Adrenal gland (tissue), 12 donors: ENCODE results near the gene TNNI3. TPM values are rescaled to one million over a fixed set of nuclear protein-coding genes. Genes with fewer than 3 reads are reported as not detected.

Experiments used
- DNase-seq, 7 donors: peaks; one replicate each; pipeline ENCODE4 v3.0.0-alpha.2; 2019 to 2020
- H3K27ac ChIP-seq, 5 donors: fragments of 200-600 bp; sonication (generic) in 4 of 5; 1 replicate in 3 of 5; 2 replicates in 2 of 5; pipeline versions ENCODE4 v1.5.1 to v1.8.0; 2016 to 2020; ENCODE audit warnings: mild to moderate bottlenecking in 1 of 5
- H3K27me3 ChIP-seq: fragments of 200-600 bp; 2 replicates; pipeline ENCODE4 v1.8.0; 2021
- H3K36me3 ChIP-seq, 2 donors: fragments of 200-600 bp; replicated peaks in 1 of 2; 1 replicate in 1 of 2; 2 replicates in 1 of 2; pipeline versions ENCODE4 v1.5.1 to v1.8.0; 2018 to 2022
- H3K4me1 ChIP-seq, 2 donors: fragments of 200-600 bp; replicated peaks in 1 of 2; 1 replicate in 1 of 2; 2 replicates in 1 of 2; pipeline versions ENCODE4 v1.5.1 to v1.8.0; 2018 to 2021
- H3K4me3 ChIP-seq, 4 donors: fragments of 200-600 bp; sonication (generic) in 3 of 4; one replicate each; pipeline ENCODE4 v1.5.1; 2016 to 2018
- H3K9me3 ChIP-seq, 3 donors: fragments of 200-600 bp; sonication (generic) in 1 of 3; replicated peaks in 1 of 3; 1 replicate in 2 of 3; 2 replicates in 1 of 3; pipeline versions ENCODE4 v1.5.1 to v1.8.0; 2016 to 2021
- POLR2A ChIP-seq, 2 donors: fragments of 450-650 bp; IDR thresholded peaks; one replicate each; pipeline ENCODE4 v1.6.1; 2017; ENCODE audit warnings: antibody characterized with exemption in 2 of 2, mild to moderate bottlenecking in 2 of 2, moderate library complexity in 1 of 2
- WGBS, 4 donors: extraction: QIAGEN DNeasy Blood & Tissue Kit in 2 of 4; methylation state at CpG; one replicate each; pipeline versions ENCODE4 v1.1.5 to v1.1.7; 2013 to 2017; 5-methylcytosine and 5-hydroxymethylcytosine counted together
- intact Hi-C, 2 donors: fragments of 100-400 bp; cut with DNase I; formaldehyde crosslinking; loops; one replicate each; pipeline versions ENCODE4 v1.14.1 to v1.15.0; 2022 to 2023
- polyA plus RNA-seq, 3 donors: library from polyadenylated mRNA; stranded (reverse); fragments of 200-250 nt in 2 of 3; fragments of 350-450 nt in 1 of 3; fragmentation: Illumina TruSeq in 1 of 3; extraction: RNeasy Lipid Tissue Mini Kit (QIAGEN cat#74804) in 1 of 3; gene quantifications; one replicate each; pipeline ENCODE4 v1.2.3, GENCODE V29; 2013 to 2014
- total RNA-seq, 9 donors: library from RNA; depleted of rRNA in 4 of 9; stranded (reverse); fragments of >200 nt in 4 of 9; fragments of 120-200 nt in 1 of 9; fragmentation: NEBNext Ultra II Directional in 1 of 9; extraction: Animal tissue kit (Norgen Biotek cat#: 25700) in 1 of 9; gene quantifications; one replicate each; pipeline versions ENCODE4 v1.1.0 to v1.2.4, GENCODE V29; 2013 to 2023
- TF ChIP-seq, protein P1 (sequence below), 6 experiments: fragments of 450-650 bp in 4 of 6; fragments of 200-600 bp in 2 of 6; sonication (generic) in 1 of 6; IDR thresholded peaks; 1 replicate in 5 of 6; 2 replicates in 1 of 6; pipeline versions ENCODE4 v1.5.1 to v1.8.0; 2016 to 2021; ENCODE audit warnings: antibody characterized with exemption in 6 of 6, mild to moderate bottlenecking in 2 of 6, moderate library complexity in 1 of 6
- donor health status: healthy with polysubstance abuse.
- donor health status: Bipolar disorder and iron deficiency.
- donor health status: DM: yes; HTN: yes; CAD: no.
- donor health status: DM: no; HTN: no; CAD: no.
- donor health status: DM: no; HTN: no; CAD: no.
- donor health status: DM: yes; HTN: yes; CAD: no.

Gene TNNI3
- total and polyA plus RNA-seq, 12 donors, result 0.51 to 461 (median 22.4) TPM; not detected in 6

DNA sequence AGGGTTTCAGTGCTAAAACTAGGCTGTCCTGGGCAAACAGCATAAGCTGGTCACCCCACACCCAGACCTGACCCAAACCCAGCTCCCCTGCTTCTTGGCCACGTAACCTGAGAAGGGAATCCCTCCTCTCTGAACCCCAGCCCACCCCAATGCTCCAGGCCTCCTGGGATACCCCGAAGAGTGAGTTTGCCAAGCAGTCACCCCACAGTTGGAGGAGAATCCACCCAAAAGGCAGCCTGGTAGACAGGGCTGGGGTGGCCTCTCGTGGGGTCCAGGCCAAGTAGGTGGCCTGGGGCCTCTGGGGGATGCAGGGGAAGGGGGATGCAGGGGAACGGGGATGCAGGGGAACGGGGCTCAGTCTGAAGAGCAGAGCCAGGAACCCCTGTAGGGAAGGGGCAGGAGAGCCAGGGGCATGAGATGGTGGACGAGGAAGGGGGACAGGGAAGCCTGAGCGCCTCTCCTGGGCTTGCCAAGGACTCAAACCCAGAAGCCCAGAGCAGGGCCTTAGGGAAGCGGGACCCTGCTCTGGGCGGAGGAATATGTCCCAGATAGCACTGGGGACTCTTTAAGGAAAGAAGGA is 42.9 kb downstream of the TNNI3 start:
- intact Hi-C loops, result no loop called here
- no peaks in the 10 kb centered on the region for H3K9me3 ChIP-seq
- H3K4me1 ChIP-seq, result peaks cover 15 to 38% of the 10 kb centered on the region in 2 donors
- H3K36me3 ChIP-seq, result peaks cover 0 to 10% of the 10 kb centered on the region in 2 donors
- H3K4me3 ChIP-seq, result no peak overlapping the region
- H3K27ac ChIP-seq, result no peak overlapping the region
- no peaks in the 10 kb centered on the region for H3K27me3 ChIP-seq
- no peak for DNase-seq
- TF ChIP-seq, protein P1, sequence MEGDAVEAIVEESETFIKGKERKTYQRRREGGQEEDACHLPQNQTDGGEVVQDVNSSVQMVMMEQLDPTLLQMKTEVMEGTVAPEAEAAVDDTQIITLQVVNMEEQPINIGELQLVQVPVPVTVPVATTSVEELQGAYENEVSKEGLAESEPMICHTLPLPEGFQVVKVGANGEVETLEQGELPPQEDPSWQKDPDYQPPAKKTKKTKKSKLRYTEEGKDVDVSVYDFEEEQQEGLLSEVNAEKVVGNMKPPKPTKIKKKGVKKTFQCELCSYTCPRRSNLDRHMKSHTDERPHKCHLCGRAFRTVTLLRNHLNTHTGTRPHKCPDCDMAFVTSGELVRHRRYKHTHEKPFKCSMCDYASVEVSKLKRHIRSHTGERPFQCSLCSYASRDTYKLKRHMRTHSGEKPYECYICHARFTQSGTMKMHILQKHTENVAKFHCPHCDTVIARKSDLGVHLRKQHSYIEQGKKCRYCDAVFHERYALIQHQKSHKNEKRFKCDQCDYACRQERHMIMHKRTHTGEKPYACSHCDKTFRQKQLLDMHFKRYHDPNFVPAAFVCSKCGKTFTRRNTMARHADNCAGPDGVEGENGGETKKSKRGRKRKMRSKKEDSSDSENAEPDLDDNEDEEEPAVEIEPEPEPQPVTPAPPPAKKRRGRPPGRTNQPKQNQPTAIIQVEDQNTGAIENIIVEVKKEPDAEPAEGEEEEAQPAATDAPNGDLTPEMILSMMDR (IDR thresholded peaks at IDR 0.05), result no peak
- TF ChIP-seq POLR2A (IDR thresholded peaks at IDR 0.05), result no peak
- 89 to 93% (median 92%) methylated on average over 6 to 9 of the region's 9 CpGs for WGBS, 4 donors

DNA sequence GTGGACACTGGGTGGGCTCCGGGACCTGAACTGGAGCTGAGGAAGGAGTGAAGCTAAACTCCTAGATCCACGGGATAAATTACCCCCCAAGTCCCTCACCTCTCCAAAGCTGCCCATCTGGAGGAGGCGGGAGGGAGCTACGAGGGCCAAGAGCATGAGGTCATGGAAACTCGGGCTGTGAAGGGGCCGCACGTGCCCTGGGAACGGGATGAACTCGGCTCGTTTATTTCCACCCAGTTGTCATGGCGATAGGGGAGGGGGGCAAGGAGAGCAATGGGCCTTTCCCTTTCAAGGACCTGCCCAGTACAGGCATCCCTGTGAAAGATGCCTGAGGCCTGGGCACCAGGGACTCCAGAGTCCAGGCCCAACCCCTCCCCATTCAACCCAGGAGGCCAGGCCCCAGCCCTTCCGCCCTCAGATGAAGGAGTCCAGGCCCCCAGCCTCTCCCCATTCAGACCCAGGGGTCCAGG is 43.9 kb downstream of the TNNI3 start:
- Histone ChIP-seq H3K36me3 (peaks cover 0 to 14% of the 10 kb centered on the region in 2 donors), H3K4me3 (no peak overlapping the region), H3K9me3 (no peaks in the 10 kb centered on the region), H3K4me1 (peaks cover 15 to 37% of the 10 kb centered on the region in 2 donors), H3K27me3 (no peaks in the 10 kb centered on the region), H3K27ac (peak overlapping the region in 4 of 5 donors; percentile 21 to 67 (median 43))
- WGBS, 4 donors, result 20 to 54% (median 44%) methylated on average over 2 to 12 of the region's 12 CpGs
- intact Hi-C loops, result no loop called here
- peak; percentile 66 to 92 (median 83) for DNase-seq
- TF ChIP-seq, protein P1 (IDR thresholded peaks at IDR 0.05), result no peak
- TF ChIP-seq POLR2A (IDR thresholded peaks at IDR 0.05), result no peak

GRCh38 chr19:55112777-55113569 is 44.6 kb downstream of the TNNI3 start:
- no peaks in the 10 kb centered on the region for H3K27me3 ChIP-seq
- H3K4me3 ChIP-seq, result no peak overlapping the region
- peaks cover 15 to 31% of the 10 kb centered on the region in 2 donors for H3K4me1 ChIP-seq
- intact Hi-C loops, result no loop called here
- H3K36me3 ChIP-seq, result peaks cover 0 to 14% of the 10 kb centered on the region in 2 donors
- TF ChIP-seq, protein P1 (IDR thresholded peaks at IDR 0.05), result no peak
- TF ChIP-seq POLR2A (IDR thresholded peaks at IDR 0.05), result no peak
- no peaks in the 10 kb centered on the region for H3K9me3 ChIP-seq
- no peak for DNase-seq
- peak overlapping the region in 4 of 5 donors; percentile 21 to 67 (median 43) for H3K27ac ChIP-seq
- WGBS, 4 donors, result 76 to 92% (median 84%) methylated on average over 14 to 23 of the region's 23 CpGs

GRCh38 chr19:55112246-55112776 is 45.2 kb downstream of the TNNI3 start:
- no peak for TF ChIP-seq POLR2A (IDR thresholded peaks at IDR 0.05)
- TF ChIP-seq, protein P1 (IDR thresholded peaks at IDR 0.05), result no peak
- Histone ChIP-seq H3K27ac (peak overlapping the region in 1 of 5 donors; percentile 60), H3K27me3 (no peaks in the 10 kb centered on the region), H3K4me1 (peaks cover 15 to 31% of the 10 kb centered on the region in 2 donors), H3K9me3 (no peaks in the 10 kb centered on the region), H3K4me3 (no peak overlapping the region), H3K36me3 (peaks cover 0 to 14% of the 10 kb centered on the region in 2 donors)
- no peak for DNase-seq
- 93 to 100% (median 94%) methylated on average over 1 to 25 of the region's 25 CpGs for whole genome bisulfite sequencing, 4 donors
- intact Hi-C loops, result no loop called here
